Ishikawa (cell line): ENCODE measurements around the gene HIF1AN.

ENCODE experiments used
- CEBPB ChIP-seq: IDR thresholded peaks from 2 replicates; pipeline ENCODE4 v1.6.1; 2012
- CREB1 ChIP-seq: IDR thresholded peaks from 2 replicates; pipeline ENCODE4 v1.6.1; 2012; ENCODE audit warnings: low read depth
- EGR1 ChIP-seq: IDR thresholded peaks from 2 replicates; pipeline ENCODE4 v1.6.1; 2012
- EP300 ChIP-seq: IDR thresholded peaks from 2 replicates; pipeline ENCODE4 v1.6.1; 2012; ENCODE audit warnings: borderline replicate concordance
- FOXM1 ChIP-seq: IDR thresholded peaks from 2 replicates; pipeline ENCODE4 v1.6.1; 2012; ENCODE audit warnings: low read depth, borderline replicate concordance
- NFIC ChIP-seq: IDR thresholded peaks from 2 replicates; pipeline ENCODE4 v1.6.1; 2012
- RAD21 ChIP-seq: IDR thresholded peaks from 2 replicates; pipeline ENCODE4 v1.6.1; 2012; ENCODE audit warnings: low read depth
- TAF1 ChIP-seq: IDR thresholded peaks from 2 replicates; pipeline ENCODE4 v1.6.1; 2012; ENCODE audit warnings: low read depth, mild to moderate bottlenecking
- TCF12 ChIP-seq: IDR thresholded peaks from 2 replicates; pipeline ENCODE4 v1.6.1; 2012; ENCODE audit warnings: low read depth
- TEAD4 ChIP-seq: IDR thresholded peaks from 2 replicates; pipeline ENCODE4 v1.6.1; 2012
- YY1 ChIP-seq: IDR thresholded peaks from 2 replicates; pipeline ENCODE4 v1.6.1; 2012; ENCODE audit warnings: low read depth
- ZBTB7A ChIP-seq: IDR thresholded peaks from 2 replicates; pipeline ENCODE4 v1.6.1; 2012; ENCODE audit warnings: low read depth
- TF ChIP-seq, protein P1 (sequence below): IDR thresholded peaks from 2 replicates; pipeline ENCODE4 v1.6.1; 2012
- TF ChIP-seq, protein P2 (sequence below): IDR thresholded peaks from 2 replicates; pipeline ENCODE4 v1.6.1; 2012; ENCODE audit warnings: low read depth, mild to moderate bottlenecking
- TF ChIP-seq, protein P3 (sequence below): IDR thresholded peaks from 2 replicates; pipeline ENCODE4 v1.6.1; 2012

The HIF1AN gene

DNA sequence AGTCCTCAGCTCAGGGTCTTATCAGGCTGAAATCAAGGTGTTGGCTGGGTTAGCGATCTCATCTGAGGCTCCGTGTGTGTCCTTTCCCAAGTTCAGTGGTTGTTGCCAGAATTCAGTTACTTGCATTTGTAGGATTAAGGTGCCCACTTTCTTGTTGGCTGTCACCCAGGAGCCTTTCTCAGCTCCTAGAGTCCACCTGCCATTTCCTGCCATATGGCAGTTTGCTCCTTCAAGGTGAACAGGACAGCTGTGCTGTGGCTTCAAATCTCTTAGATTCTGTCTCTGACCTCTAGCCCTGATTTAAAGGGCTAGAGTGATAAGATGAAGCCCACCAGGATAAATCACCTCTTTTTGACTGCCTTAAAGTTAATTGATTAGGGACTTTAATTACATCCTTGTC, 1.0 kb upstream of the HIF1AN start:
- TF ChIP-seq TCF12 (no peak), FOXM1 (no peak), EGR1 (no peak), CREB1 (no peak), TAF1 (no peak), EP300 (no peak), ZBTB7A (no peak), TEAD4 (no peak), RAD21 (no peak), CEBPB (no peak), NFIC (no peak)
- TF ChIP-seq, protein P1, sequence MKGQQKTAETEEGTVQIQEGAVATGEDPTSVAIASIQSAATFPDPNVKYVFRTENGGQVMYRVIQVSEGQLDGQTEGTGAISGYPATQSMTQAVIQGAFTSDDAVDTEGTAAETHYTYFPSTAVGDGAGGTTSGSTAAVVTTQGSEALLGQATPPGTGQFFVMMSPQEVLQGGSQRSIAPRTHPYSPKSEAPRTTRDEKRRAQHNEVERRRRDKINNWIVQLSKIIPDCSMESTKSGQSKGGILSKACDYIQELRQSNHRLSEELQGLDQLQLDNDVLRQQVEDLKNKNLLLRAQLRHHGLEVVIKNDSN, result no peak
- TF ChIP-seq, protein P2, sequence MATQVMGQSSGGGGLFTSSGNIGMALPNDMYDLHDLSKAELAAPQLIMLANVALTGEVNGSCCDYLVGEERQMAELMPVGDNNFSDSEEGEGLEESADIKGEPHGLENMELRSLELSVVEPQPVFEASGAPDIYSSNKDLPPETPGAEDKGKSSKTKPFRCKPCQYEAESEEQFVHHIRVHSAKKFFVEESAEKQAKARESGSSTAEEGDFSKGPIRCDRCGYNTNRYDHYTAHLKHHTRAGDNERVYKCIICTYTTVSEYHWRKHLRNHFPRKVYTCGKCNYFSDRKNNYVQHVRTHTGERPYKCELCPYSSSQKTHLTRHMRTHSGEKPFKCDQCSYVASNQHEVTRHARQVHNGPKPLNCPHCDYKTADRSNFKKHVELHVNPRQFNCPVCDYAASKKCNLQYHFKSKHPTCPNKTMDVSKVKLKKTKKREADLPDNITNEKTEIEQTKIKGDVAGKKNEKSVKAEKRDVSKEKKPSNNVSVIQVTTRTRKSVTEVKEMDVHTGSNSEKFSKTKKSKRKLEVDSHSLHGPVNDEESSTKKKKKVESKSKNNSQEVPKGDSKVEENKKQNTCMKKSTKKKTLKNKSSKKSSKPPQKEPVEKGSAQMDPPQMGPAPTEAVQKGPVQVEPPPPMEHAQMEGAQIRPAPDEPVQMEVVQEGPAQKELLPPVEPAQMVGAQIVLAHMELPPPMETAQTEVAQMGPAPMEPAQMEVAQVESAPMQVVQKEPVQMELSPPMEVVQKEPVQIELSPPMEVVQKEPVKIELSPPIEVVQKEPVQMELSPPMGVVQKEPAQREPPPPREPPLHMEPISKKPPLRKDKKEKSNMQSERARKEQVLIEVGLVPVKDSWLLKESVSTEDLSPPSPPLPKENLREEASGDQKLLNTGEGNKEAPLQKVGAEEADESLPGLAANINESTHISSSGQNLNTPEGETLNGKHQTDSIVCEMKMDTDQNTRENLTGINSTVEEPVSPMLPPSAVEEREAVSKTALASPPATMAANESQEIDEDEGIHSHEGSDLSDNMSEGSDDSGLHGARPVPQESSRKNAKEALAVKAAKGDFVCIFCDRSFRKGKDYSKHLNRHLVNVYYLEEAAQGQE, result no peak
- TF ChIP-seq, protein P3, sequence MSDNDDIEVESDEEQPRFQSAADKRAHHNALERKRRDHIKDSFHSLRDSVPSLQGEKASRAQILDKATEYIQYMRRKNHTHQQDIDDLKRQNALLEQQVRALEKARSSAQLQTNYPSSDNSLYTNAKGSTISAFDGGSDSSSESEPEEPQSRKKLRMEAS, result no peak

DNA sequence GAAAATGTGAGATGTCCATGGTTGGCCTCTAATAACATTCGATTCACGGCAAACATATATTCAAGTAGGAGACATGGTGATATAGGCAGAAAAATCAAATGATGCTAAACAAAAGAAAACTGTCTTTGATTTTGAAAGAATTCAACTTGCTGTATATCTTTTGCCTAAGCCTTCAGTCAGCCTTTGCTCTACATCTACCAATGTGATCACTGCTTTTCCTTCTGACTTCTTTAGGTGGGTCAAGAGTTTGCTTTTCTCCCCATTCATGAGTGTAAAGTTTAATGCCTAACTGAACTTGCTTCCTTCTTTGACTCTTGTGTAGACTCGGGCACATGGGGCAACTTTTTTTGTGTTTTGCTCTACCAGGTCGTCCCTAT, 417 bp upstream of the HIF1AN start:
- TF ChIP-seq, protein P2, result no peak
- TF ChIP-seq RAD21 (no peak), CREB1 (no peak), TCF12 (no peak), NFIC (no peak), ZBTB7A (no peak), YY1 (no peak), CEBPB (no peak), FOXM1 (no peak), TAF1 (no peak), EGR1 (no peak), TEAD4 (no peak), EP300 (no peak)
- TF ChIP-seq, protein P1, result no peak
- TF ChIP-seq, protein P3, result no peak

DNA sequence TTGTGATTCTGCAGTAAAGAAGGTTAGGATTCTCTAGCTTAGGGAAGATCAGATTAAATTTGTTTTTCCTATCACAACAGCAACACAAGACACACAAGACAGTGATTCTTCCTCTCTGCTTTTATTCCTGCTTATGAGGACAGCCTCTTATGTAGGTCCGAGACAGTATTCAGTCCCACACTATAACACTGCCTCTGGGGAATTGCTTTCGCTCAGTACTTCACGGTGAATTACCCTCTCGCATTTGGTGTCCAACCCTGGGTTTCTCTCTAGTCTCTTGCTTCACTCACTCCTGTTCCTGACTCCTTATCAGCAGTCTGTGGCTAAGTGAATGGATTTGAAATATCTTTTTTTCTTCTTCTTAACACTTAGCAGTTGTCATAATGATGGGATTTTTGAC, 1.7 kb downstream of the HIF1AN start:
- TF ChIP-seq EP300 (no peak), CEBPB (no peak), TCF12 (no peak), YY1 (no peak), FOXM1 (no peak), CREB1 (no peak), NFIC (no peak), TAF1 (no peak)
- TF ChIP-seq, protein P3, result no peak

DNA sequence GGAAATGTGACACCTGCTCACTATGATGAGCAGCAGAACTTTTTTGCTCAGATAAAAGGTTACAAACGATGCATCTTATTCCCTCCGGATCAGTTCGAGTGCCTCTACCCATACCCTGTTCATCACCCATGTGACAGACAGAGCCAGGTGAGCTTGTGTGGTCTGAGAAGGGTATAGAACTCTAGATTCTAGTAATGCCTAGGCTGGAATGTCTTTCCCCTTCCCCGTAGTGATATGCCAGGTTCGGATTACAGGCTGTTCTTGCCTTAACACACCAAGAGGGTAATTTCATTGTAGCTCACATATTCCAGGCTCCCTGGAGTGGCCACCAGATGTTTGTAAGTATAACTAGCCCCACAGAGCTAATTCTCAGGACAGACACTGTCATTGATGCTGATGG, 9.2 kb downstream of the HIF1AN start:
- TF ChIP-seq TAF1 (no peak), FOXM1 (no peak), EP300 (no peak), TCF12 (no peak), CREB1 (no peak), ZBTB7A (no peak), EGR1 (no peak), CEBPB (no peak), RAD21 (no peak), YY1 (no peak), NFIC (no peak), TEAD4 (no peak)
- TF ChIP-seq, protein P2, result no peak
- TF ChIP-seq, protein P1, result no peak
- TF ChIP-seq, protein P3, result no peak
